HepG2 (cell line): ENCODE measurements around the gene CYB5R3. TPM values are rescaled to one million over a fixed set of nuclear protein-coding genes. Genes with fewer than 3 reads are reported as not detected.

Experiments
- ATAC-seq: fragments of 200-7000 bp; cut with Tn5 transposase; 3 replicates; pipeline ENCODE4 v1.9.1; 2020; ENCODE audit warnings: mild to moderate bottlenecking, moderate library complexity
- BruUV-seq: library from RNA; stranded (reverse); fragments of 400-500 nt; replicated peaks from 2 replicates; lab custom pipeline; 2021; lab: Mats Ljungman, UMichigan
- CTCF ChIA-PET: fragments of 300-600 bp; formaldehyde crosslinking; extraction: SDS; loops from one replicate; lab custom pipeline; 2021; ENCODE audit warnings: low total read pairs, inconsistent platforms, low intra/inter-chr PET ratio; lab: Yijun Ruan, JAX
- POLR2A ChIA-PET: fragments of 350-600 bp; sonication (Branson Sonifier 250); formaldehyde crosslinking; loops from one replicate; lab custom pipeline; 2020; ENCODE audit warnings: antibody characterized with exemption, inconsistent platforms; lab: Yijun Ruan, JAX
- DNase-seq: peaks from one replicate; pipeline ENCODE4 v3.0.0-alpha.2; 2015; ENCODE audit warnings: low spot score
- FAIRE-seq: peaks from 3 replicates; lab custom pipeline; 2011; peaks lifted over from hg19 to GRCh38; lab: Jason Lieb, UNC
- H2AFZ ChIP-seq: one replicate; pipeline ENCODE4 v1.6.1; 2011; ENCODE audit warnings: low read length, inconsistent platforms
- H3K27ac ChIP-seq: fragments of 300-600 bp; 3 replicates; pipeline ENCODE4 v1.8.0; 2011; ENCODE audit warnings: mixed run types, mild to moderate bottlenecking, mixed read lengths, low read length, inconsistent platforms; ENCODE audit not compliant: insufficient read depth; ENCODE audit errors: extremely low read length
- H3K27me3 ChIP-seq, 2 experiments: fragments of 200-600 bp in 1 of 2; 2 replicates in 1 of 2; 3 replicates in 1 of 2; pipeline versions ENCODE4 v1.6.0 to v1.8.0; 2011; ENCODE audit warnings: low read length in 2 of 2, mild to moderate bottlenecking in 2 of 2, moderate library complexity in 2 of 2, inconsistent platforms in 1 of 2; ENCODE audit not compliant: insufficient read depth in 2 of 2, control insufficient read depth in 1 of 2
- H3K36me3 ChIP-seq, 2 experiments: fragments of 200-600 bp in 1 of 2; replicated peaks in 1 of 2; 2 replicates in 1 of 2; 3 replicates in 1 of 2; pipeline versions ENCODE4 v1.5.1 to v1.8.0; 2011; ENCODE audit warnings: low read length in 2 of 2, inconsistent platforms in 1 of 2; ENCODE audit not compliant: insufficient read depth in 2 of 2, control insufficient read depth in 1 of 2
- H3K4me1 ChIP-seq: 2 replicates; pipeline ENCODE4 v1.5.1; 2012; ENCODE audit warnings: low read length, inconsistent platforms; ENCODE audit not compliant: insufficient read depth
- H3K4me2 ChIP-seq: 2 replicates; pipeline ENCODE4 v1.6.0; 2011; ENCODE audit warnings: low read depth, low read length, inconsistent platforms
- H3K4me3 ChIP-seq, 3 experiments: fragments of 200-600 bp in 1 of 3; sonication (generic), shearing (Covaris generic) in 1 of 3; replicated peaks in 1 of 3; 2 replicates each; pipeline ENCODE4 v1.5.1; 2011 to 2016; ENCODE audit warnings: low read length in 3 of 3, inconsistent platforms in 2 of 3, low read depth in 2 of 3, mild to moderate bottlenecking in 2 of 3, control low read depth in 1 of 3, mixed read lengths in 1 of 3; ENCODE audit not compliant: insufficient read depth in 1 of 3
- H3K79me2 ChIP-seq: one replicate; pipeline ENCODE4 v1.6.1; 2011; ENCODE audit warnings: low read length, inconsistent platforms; ENCODE audit not compliant: insufficient read depth
- H3K9ac ChIP-seq: 2 replicates; pipeline ENCODE4 v1.6.0; 2011; ENCODE audit warnings: mild to moderate bottlenecking, low read depth, low read length, inconsistent platforms; ENCODE audit not compliant: insufficient read depth
- H3K9me3 ChIP-seq: 2 replicates; pipeline ENCODE4 v1.5.1; 2012; ENCODE audit warnings: mild to moderate bottlenecking, low read length
- H4K20me1 ChIP-seq: 2 replicates; pipeline ENCODE4 v1.6.0; 2011; ENCODE audit warnings: inconsistent platforms, mild to moderate bottlenecking, low read length, moderate library complexity; ENCODE audit not compliant: insufficient read depth
- AGO2 ChIP-seq: fragments of 200-400 bp; formaldehyde crosslinking; optimal IDR thresholded peaks from 2 replicates; pipeline ENCODE3; 2017; ENCODE audit warnings: mild to moderate bottlenecking, low read depth, low read length, moderate library complexity
- FIP1L1 ChIP-seq: fragments of 200-400 bp; formaldehyde crosslinking; IDR thresholded peaks from 2 replicates; pipeline ENCODE4 v1.6.1; 2018; ENCODE audit warnings: low read depth, mild to moderate bottlenecking, low read length, moderate library complexity, borderline replicate concordance; ENCODE audit not compliant: insufficient read depth
- KDM2A ChIP-seq: sonication (generic); formaldehyde crosslinking; IDR thresholded peaks from 2 replicates; pipeline ENCODE4 v1.4.0; 2020; ENCODE audit warnings: low read depth, missing genetic modification reagents, borderline replicate concordance
- KMT2A ChIP-seq: sonication (generic); formaldehyde crosslinking; IDR thresholded peaks from 2 replicates; pipeline ENCODE4 v1.4.0; 2020; ENCODE audit warnings: missing genetic modification reagents
- MEIS1 ChIP-seq: sonication (generic); formaldehyde crosslinking; IDR thresholded peaks from 2 replicates; pipeline ENCODE4 v1.9.0; 2021; ENCODE audit warnings: mild to moderate bottlenecking, missing genetic modification reagents, moderate library complexity, borderline replicate concordance
- NR2F2 ChIP-seq: IDR thresholded peaks from 2 replicates; pipeline ENCODE4 v1.6.1; 2012; ENCODE audit warnings: low read depth, inconsistent platforms, borderline replicate concordance
- RBFOX2 ChIP-seq: fragments of 200-400 bp; formaldehyde crosslinking; IDR thresholded peaks from 2 replicates; pipeline ENCODE4 v1.6.1; 2017; ENCODE audit warnings: low read depth, mild to moderate bottlenecking, low read length
- RFX5 ChIP-seq: IDR thresholded peaks from 2 replicates; pipeline ENCODE4 v1.6.1; 2011; ENCODE audit warnings: low read depth, low read length, improper control_type of control experiment
- RXRA ChIP-seq: sonication (generic); formaldehyde crosslinking; IDR thresholded peaks from 2 replicates; pipeline ENCODE4 v1.5.1; 2020; ENCODE audit warnings: missing genetic modification reagents
- ZNF672 ChIP-seq: sonication (generic); formaldehyde crosslinking; IDR thresholded peaks from 2 replicates; pipeline ENCODE4 v1.8.1; 2022; ENCODE audit warnings: missing genetic modification reagents
- ZNF782 ChIP-seq: sonication (generic); formaldehyde crosslinking; IDR thresholded peaks from 2 replicates; pipeline ENCODE4 v1.4.0; 2020; ENCODE audit warnings: missing genetic modification reagents, mild to moderate bottlenecking, borderline replicate concordance
- WGBS: methylation state at CpG from one replicate; pipeline ENCODE4 v1.1.6; 2017; ENCODE audit warnings: low lambda C conversion rate; 5-methylcytosine and 5-hydroxymethylcytosine counted together
- in situ Hi-C: cut with HindIII; loops from 2 replicates; pipeline ENCODE4 v1.10.0; 2017; ENCODE audit warnings: low pct_unique_long_range_greater_than_20kb; ENCODE audit not compliant: extremely low pct_ligation_motif_present
- intact Hi-C: fragments of 100-400 bp; cut with micrococcal nuclease; formaldehyde crosslinking; loops from one replicate; pipeline ENCODE4 v1.10.0; 2022; ENCODE audit not compliant: unreplicated experiment
- polyA plus RNA-seq, 8 experiments: library from polyadenylated mRNA; depleted of rRNA in 3 of 8; stranded (reverse) in 7 of 8; unstranded in 1 of 8; fragments of >200 nt; fragmentation: Illumina TruSeq in 4 of 8; extraction: Trizol in 4 of 8; gene quantifications; 2 replicates each; pipeline versions ENCODE4 v1.2.1 to v1.2.3, GENCODE V29; 2011 to 2016; ENCODE audit warnings: low read depth in 4 of 8, missing spikeins in 1 of 8, mixed read lengths in 1 of 8; ENCODE audit not compliant: insufficient read depth in 1 of 8
- total RNA-seq, 5 experiments: library from RNA; depleted of rRNA; stranded (reverse); fragments of >200 nt; fragmentation: Illumina TruSeq; extraction: Trizol; gene quantifications; 2 replicates each; pipeline ENCODE4 v1.2.3, GENCODE V29; 2016; ENCODE audit warnings: low read depth in 1 of 5
- TF ChIP-seq, protein P1 (sequence below): sonication (generic); formaldehyde crosslinking; IDR thresholded peaks from 2 replicates; pipeline ENCODE4 v1.5.0; 2020; ENCODE audit warnings: mild to moderate bottlenecking, missing genetic modification reagents
- TF ChIP-seq, protein P2 (sequence below): sonication (generic); formaldehyde crosslinking; IDR thresholded peaks from 2 replicates; pipeline ENCODE4 v1.4.0; 2020; ENCODE audit warnings: mild to moderate bottlenecking, missing genetic modification reagents

CYB5R3 gene
- total and polyA plus RNA-seq, 2 of the 13 experiments (the other 11 are each of a cell fraction or from before 2014, with no cell fraction given), result 32.4 to 305 TPM

DNA sequence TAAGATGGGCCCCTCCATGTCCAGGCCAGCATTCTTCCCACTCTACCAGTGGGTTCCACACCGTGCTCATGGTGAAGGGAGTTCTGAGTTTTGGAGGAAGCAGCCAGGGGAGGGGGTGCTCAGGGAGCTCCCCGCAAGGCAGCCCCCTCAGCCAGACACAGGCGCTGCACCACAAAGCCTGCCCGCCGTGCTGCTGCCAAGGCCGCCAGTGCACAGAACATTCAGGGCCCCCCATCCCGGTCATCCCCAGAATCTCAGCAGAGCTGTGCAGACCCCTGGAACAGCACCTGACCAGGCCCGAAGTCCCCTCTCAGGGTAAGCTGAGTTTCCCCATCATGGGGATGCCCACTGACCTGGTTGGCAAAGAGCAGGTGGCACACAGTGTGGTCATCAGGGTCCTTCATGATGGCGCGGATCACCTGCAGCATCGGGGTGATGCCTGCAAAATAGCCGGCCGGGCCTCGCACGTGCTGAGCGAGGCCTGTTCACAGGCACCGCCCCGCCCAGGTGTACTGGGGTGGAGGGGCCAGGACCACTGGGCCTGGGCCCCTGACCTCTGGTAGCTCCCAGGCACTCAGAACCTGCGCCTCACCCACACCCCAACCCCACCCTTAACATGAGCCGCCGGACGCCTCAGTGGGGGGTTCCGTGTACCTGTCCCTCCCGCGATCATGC lies 22.1 kb downstream of the CYB5R3 start:
- no peaks in the 10 kb centered on the region for H3K9me3 ChIP-seq
- ChIA-PET POLR2A (interaction anchor here (1.0 to 1.2 kb wide), 2 partner anchors 12 to 15 kb away, joined by 3 to 6 read pairs; partner anchors contain the start of gene POLDIP3), CTCF (no interaction called here)
- no peak overlapping the region for H3K4me3 ChIP-seq
- FAIRE-seq, result no peak
- ATAC-seq, result no peak
- no peak overlapping the region for H3K27ac ChIP-seq
- no peak for DNase-seq
- no TSS peak for BruUV-seq
- H3K27me3 ChIP-seq, result no peaks in the 10 kb centered on the region
- no peak overlapping the region for H3K4me2 ChIP-seq
- TF ChIP-seq, protein P1, sequence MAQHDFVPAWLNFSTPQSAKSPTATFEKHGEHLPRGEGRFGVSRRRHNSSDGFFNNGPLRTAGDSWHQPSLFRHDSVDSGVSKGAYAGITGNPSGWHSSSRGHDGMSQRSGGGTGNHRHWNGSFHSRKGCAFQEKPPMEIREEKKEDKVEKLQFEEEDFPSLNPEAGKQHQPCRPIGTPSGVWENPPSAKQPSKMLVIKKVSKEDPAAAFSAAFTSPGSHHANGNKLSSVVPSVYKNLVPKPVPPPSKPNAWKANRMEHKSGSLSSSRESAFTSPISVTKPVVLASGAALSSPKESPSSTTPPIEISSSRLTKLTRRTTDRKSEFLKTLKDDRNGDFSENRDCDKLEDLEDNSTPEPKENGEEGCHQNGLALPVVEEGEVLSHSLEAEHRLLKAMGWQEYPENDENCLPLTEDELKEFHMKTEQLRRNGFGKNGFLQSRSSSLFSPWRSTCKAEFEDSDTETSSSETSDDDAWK, result no peak
- TF ChIP-seq ZNF672 (no peak), FIP1L1 (no peak), KDM2A (no peak), RXRA (CRISPR knock-in tag) (no peak), RBFOX2 (peak; percentile 53; the same call in 1 of the 2 replicates), KMT2A (no peak), NR2F2 (no peak), AGO2 (peak; percentile 64), ZNF782 (CRISPR knock-in tag) (no peak), RFX5 (no peak), MEIS1 (CRISPR knock-in tag) (no peak)
- TF ChIP-seq, protein P2, sequence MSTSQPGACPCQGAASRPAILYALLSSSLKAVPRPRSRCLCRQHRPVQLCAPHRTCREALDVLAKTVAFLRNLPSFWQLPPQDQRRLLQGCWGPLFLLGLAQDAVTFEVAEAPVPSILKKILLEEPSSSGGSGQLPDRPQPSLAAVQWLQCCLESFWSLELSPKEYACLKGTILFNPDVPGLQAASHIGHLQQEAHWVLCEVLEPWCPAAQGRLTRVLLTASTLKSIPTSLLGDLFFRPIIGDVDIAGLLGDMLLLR (CRISPR knock-in tag), result no peak
- 100% methylated on average over 2 of the region's 25 CpGs for WGBS
- H4K20me1 ChIP-seq, result peaks cover 25% of the 10 kb centered on the region; the same call in 1 of the 2 replicates
- intact Hi-C loops (no loop called here), in situ Hi-C loops (no loop called here)
- peaks cover 3% of the 10 kb centered on the region for H3K79me2 ChIP-seq
- H3K9ac ChIP-seq, result no peak overlapping the region
- H2AFZ ChIP-seq, result no peak overlapping the region
- peaks cover 3% of the 10 kb centered on the region for H3K4me1 ChIP-seq
- peaks cover 51 to 82% of the 10 kb centered on the region in 2 experiments for H3K36me3 ChIP-seq
